Mammary epithelial cell (primary cell): ENCODE measurements around the gene CHRNB1.

Experiments
- EZH2 ChIP-seq: IDR thresholded peaks from 2 replicates; pipeline ENCODE4 v1.6.1; 2012; ENCODE audit warnings: low read length, inconsistent platforms, borderline replicate concordance
- TF ChIP-seq, protein P1 (sequence below), 2 donors: IDR thresholded peaks in 1 of 2; conservative IDR thresholded peaks in 1 of 2; 2 replicates each; pipeline ENCODE4 v1.5.1; 2011 to 2012; ENCODE audit warnings: inconsistent platforms in 2 of 2, low read length in 2 of 2, mild to moderate bottlenecking in 2 of 2, control low read depth in 1 of 2, low read depth in 1 of 2; ENCODE audit not compliant: insufficient read depth in 1 of 2; ENCODE audit errors: extremely low read depth in 1 of 2

DNA sequence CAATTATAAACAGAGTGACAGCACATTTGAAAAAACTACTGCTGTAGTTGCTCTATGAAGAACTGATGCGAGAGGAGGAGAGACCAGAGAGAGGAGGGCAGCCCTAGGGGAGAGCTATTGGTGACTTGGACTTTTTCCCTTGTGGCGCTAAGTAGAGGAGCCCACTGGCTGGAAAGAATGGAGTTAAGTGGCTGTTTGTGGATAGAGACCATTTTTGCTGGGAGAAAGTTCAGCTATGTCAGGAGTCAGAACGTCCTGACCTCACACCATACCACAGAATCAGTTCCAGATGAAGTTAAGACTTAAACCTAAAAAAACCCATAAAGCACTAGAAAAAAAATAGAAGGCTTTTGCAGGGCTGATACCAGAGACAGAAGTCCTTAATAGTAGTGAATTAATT, 41.3 kb downstream of the CHRNB1 start:
- TF ChIP-seq, protein P1, sequence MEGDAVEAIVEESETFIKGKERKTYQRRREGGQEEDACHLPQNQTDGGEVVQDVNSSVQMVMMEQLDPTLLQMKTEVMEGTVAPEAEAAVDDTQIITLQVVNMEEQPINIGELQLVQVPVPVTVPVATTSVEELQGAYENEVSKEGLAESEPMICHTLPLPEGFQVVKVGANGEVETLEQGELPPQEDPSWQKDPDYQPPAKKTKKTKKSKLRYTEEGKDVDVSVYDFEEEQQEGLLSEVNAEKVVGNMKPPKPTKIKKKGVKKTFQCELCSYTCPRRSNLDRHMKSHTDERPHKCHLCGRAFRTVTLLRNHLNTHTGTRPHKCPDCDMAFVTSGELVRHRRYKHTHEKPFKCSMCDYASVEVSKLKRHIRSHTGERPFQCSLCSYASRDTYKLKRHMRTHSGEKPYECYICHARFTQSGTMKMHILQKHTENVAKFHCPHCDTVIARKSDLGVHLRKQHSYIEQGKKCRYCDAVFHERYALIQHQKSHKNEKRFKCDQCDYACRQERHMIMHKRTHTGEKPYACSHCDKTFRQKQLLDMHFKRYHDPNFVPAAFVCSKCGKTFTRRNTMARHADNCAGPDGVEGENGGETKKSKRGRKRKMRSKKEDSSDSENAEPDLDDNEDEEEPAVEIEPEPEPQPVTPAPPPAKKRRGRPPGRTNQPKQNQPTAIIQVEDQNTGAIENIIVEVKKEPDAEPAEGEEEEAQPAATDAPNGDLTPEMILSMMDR (conservative IDR thresholded peaks at IDR 0.05 in 1 of 2, IDR thresholded peaks at IDR 0.05 in 1 of 2; ENCODE audit: extremely low read depth in 1 of 2, insufficient read depth in 1 of 2, low read depth in 1 of 2, low read length in 2 of 2): no peak
- no peak for TF ChIP-seq EZH2
